Spinal cord (tissue), 10 donors: ENCODE results near the gene RIOX2. TPM values are rescaled to one million over a fixed set of nuclear protein-coding genes. Genes with fewer than 3 reads are reported as not detected.
"Not testable (repeated sequence)": the region's sequence is repeated elsewhere in the genome, so short reads cannot be mapped to it uniquely, and the experiment has no call there.

ENCODE experiments used
- DNase-seq, 6 donors: peaks; one replicate each; pipeline versions ENCODE4 v3.0.0 to v3.0.0-alpha.2; 2013 to 2015; ENCODE audit warnings: low spot score in 6 of 6, low read depth in 4 of 6
- H3K27ac ChIP-seq: one replicate; pipeline ENCODE4 v1.5.1; 2013; ENCODE audit warnings: low read depth, low read length, control low read depth
- H3K27me3 ChIP-seq: one replicate; pipeline ENCODE4 v1.6.1; 2013; ENCODE audit warnings: low read length; ENCODE audit not compliant: control insufficient read depth, insufficient read depth
- H3K36me3 ChIP-seq: one replicate; pipeline ENCODE4 v1.6.1; 2013; ENCODE audit warnings: low read length; ENCODE audit not compliant: control insufficient read depth, insufficient read depth
- H3K4me1 ChIP-seq: one replicate; pipeline ENCODE4 v1.6.1; 2013; ENCODE audit warnings: low read length; ENCODE audit not compliant: control insufficient read depth, insufficient read depth
- H3K4me3 ChIP-seq: one replicate; pipeline ENCODE4 v1.5.1; 2013; ENCODE audit warnings: low read depth, low read length, control low read depth
- H3K9me3 ChIP-seq: one replicate; pipeline ENCODE4 v1.6.1; 2013; ENCODE audit warnings: low read length; ENCODE audit not compliant: control insufficient read depth, insufficient read depth
- WGBS: methylation state at CpG from one replicate; pipeline ENCODE4 v1.1.5; 2013; ENCODE audit warnings: missing lambda C conversion rate; ENCODE audit not compliant: insufficient coverage; 5-methylcytosine and 5-hydroxymethylcytosine counted together
- polyA plus RNA-seq, 2 donors: library from polyadenylated mRNA; unstranded; fragments of 120-200 nt; gene quantifications; one replicate each; pipeline ENCODE4 v1.2.1, GENCODE V29; 2013; ENCODE audit not compliant: insufficient read length in 2 of 2
- total RNA-seq, 2 donors: library from RNA; depleted of rRNA in 1 of 2; stranded (reverse); fragments of 120-200 nt in 1 of 2; fragments of >200 nt in 1 of 2; gene quantifications; one replicate each; pipeline versions ENCODE4 v1.2.3 to v1.2.4, GENCODE V29; 2013 to 2014
- donor health status: healthy.

Gene RIOX2
- total and polyA plus RNA-seq, 4 donors = 25.3 to 41.2 (median 34.3) TPM

- WGBS = 72% methylated on average over 2 of the region's 2 CpGs
- Histone ChIP-seq H3K27me3 (no peaks in the 10 kb centered on the region), H3K36me3 (no peaks in the 10 kb centered on the region), H3K4me1 (no peaks in the 10 kb centered on the region), H3K9me3 (no peaks in the 10 kb centered on the region), H3K4me3 (no peak overlapping the region), H3K27ac (no peak overlapping the region)
- no peak for DNase-seq
These were observed 41.0 kb downstream of the RIOX2 start for GRCh38 chr3:97931218-97931617.

DNA sequence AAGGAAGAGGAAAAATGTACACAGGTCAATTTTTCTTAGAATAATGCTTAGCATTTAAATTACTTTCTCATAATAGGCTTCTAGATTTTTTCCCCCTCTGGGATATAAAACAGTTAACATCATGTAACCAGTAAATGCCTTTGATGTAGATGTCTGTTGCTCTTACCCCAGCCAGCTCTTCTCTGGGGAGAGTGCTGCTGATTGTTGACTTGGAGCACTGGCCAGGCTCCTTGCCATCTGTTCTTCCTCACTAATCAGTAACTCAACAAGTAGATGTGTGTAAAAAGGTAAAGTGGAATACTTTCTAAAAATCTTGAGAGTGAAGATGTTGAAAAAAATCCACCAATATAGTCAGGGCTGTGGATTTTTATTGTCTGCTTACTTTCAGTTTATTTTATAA lies 42.2 kb downstream of the RIOX2 start:
- Histone ChIP-seq H3K4me3 (no peak overlapping the region), H3K4me1 (no peaks in the 10 kb centered on the region), H3K36me3 (no peaks in the 10 kb centered on the region), H3K27me3 (no peaks in the 10 kb centered on the region), H3K27ac (no peak overlapping the region), H3K9me3 (no peaks in the 10 kb centered on the region)
- DNase-seq = no peak

GRCh38 chr3:97928986-97929385 lies 43.2 kb downstream of the RIOX2 start:
- no peaks in the 10 kb centered on the region for H3K4me1 ChIP-seq
- 80% methylated on average over 1 of the region's 4 CpGs for WGBS
- H3K27ac ChIP-seq = no peak overlapping the region
- no peak overlapping the region for H3K4me3 ChIP-seq
- no peaks in the 10 kb centered on the region for H3K9me3 ChIP-seq
- H3K27me3 ChIP-seq = no peaks in the 10 kb centered on the region
- no peaks in the 10 kb centered on the region for H3K36me3 ChIP-seq
- no peak for DNase-seq

- no peaks in the 10 kb centered on the region for H3K9me3 ChIP-seq
- no peaks in the 10 kb centered on the region for H3K4me1 ChIP-seq
- H3K27me3 ChIP-seq = no peaks in the 10 kb centered on the region
- no peak overlapping the region for H3K4me3 ChIP-seq
- DNase-seq = no peak
- no peak overlapping the region for H3K27ac ChIP-seq
- H3K36me3 ChIP-seq = no peaks in the 10 kb centered on the region
These were observed 44.5 kb downstream of the RIOX2 start for GRCh38 chr3:97927704-97928103.

DNA sequence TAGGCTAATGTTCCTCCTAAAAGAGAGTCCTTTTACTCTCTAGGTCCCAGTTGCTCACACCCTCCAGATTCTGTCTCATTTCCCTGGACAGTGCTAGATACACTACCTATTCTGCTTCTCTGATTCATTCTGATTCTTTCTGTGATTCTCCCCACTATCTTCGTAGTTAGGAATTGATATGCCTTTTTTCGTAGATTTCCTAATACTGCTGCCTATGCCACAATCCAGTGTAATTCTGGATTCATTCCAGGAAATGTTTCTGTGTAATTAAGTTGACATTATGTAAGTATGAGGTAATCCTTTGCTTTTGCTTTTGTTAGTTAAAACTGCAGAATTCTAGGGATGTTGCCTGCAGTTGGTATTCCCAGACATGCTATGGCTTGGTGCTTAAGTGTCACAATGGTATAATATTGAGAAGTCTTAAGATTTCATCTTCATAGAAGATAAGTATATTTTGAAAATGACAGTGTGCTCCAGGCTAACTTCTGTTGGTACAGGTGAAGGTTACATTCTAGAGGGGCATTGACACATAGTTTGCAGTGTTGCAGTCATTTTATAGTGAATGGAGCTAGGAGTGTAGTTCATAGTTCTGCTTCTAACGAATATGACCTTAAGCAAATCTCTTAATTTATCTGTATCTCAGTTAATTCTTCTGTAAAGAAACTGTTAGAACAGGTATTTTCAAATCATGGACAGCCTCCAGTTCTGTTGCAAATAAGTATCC lies 54.3 kb downstream of the RIOX2 start:
- Histone ChIP-seq H3K36me3 (no peaks in the 10 kb centered on the region), H3K4me3 (no peak overlapping the region), H3K4me1 (no peaks in the 10 kb centered on the region), H3K27ac (no peak overlapping the region), H3K9me3 (no peaks in the 10 kb centered on the region), H3K27me3 (no peaks in the 10 kb centered on the region)
- peak in 1 of 6 donors; percentile 55 for DNase-seq
- whole genome bisulfite sequencing = no CpG with 5 or more reads among the region's 3 CpGs

DNA sequence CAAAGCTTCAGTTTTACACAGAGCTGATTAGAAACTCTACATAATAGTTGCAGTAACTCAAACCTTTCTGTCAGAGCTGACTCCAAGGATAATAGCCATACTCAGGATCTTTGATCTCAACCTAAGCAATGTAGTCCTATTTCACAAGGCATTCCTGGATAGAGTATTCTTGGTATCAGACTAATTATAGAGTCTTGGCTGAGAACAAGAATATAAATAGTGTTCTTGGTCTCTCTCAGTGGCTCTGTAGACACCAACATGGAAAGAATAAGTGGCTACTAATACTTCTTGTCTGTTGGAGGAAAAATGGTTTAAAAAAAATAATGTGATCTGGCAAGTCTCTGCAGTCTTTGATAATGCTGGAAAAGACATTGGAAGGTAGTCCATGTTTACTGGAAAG lies 55.7 kb downstream of the RIOX2 start:
- no peaks in the 10 kb centered on the region for H3K9me3 ChIP-seq
- H3K27ac ChIP-seq = no peak overlapping the region

DNA sequence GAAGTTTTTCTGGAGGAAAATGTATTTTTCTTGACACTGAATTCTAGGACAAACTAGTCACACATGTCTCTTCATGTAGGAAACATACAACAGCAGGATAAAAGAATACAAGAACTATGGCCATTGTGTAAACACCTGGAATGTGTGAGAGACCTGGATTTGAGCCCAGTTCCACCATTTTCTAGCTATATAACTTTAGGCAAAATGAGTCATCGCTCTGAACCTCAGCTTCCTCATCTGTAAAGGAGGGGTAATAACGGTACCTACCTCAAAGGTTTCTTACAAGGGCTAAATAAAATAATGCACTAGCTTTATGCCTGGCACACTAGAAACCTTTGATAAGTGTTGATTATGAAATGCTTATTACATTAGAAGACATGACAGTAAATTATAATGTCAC lies 57.8 kb downstream of the RIOX2 start:
- WGBS = no CpG with 5 or more reads among the region's 2 CpGs
- Histone ChIP-seq H3K27ac (no peak overlapping the region), H3K36me3 (no peaks in the 10 kb centered on the region)

More for the DNA sequence above, 55.7 kb downstream of the RIOX2 start:
- no peaks in the 10 kb centered on the region for H3K36me3 ChIP-seq
- H3K4me1 ChIP-seq = no peaks in the 10 kb centered on the region
- DNase-seq = no peak
- no peak overlapping the region for H3K4me3 ChIP-seq
- H3K27me3 ChIP-seq = no peaks in the 10 kb centered on the region

GRCh38 chr3:97911459-97911858 lies 60.8 kb downstream of the RIOX2 start:
- H3K27me3 ChIP-seq = no peaks in the 10 kb centered on the region
- H3K9me3 ChIP-seq = no peaks in the 10 kb centered on the region
- H3K27ac ChIP-seq = no peak overlapping the region
- WGBS = no CpG with 5 or more reads among the region's 3 CpGs
- H3K4me1 ChIP-seq = no peaks in the 10 kb centered on the region
- H3K36me3 ChIP-seq = no peaks in the 10 kb centered on the region
- no peak overlapping the region for H3K4me3 ChIP-seq
- peak in 1 of 6 donors; percentile 64 for DNase-seq

More for the DNA sequence above, 57.8 kb downstream of the RIOX2 start:
- no peaks in the 10 kb centered on the region for H3K9me3 ChIP-seq
- H3K4me1 ChIP-seq = no peaks in the 10 kb centered on the region
- H3K27me3 ChIP-seq = no peaks in the 10 kb centered on the region
- no peak overlapping the region for H3K4me3 ChIP-seq
- no peak for DNase-seq

DNA sequence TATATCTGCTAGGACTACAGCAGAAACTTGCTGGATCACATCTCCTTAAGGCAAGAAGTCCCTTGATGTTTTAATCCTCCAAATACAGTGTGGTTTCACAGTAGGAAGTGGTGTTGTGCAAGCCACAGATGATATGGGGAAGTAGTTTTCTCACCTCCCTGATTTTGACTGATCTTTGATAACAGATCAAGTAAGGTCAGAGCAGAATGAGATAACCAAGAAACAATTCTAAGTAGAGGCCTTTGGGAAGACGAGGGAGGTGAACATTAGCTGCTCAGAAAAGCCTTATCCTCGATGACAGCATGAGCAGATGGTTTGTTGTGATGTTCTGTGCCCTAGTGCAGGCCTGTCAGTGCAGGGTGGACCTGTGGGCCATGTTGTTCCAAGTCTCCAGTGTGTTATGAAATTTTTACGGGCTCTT lies 61.3 kb downstream of the RIOX2 start:
- 70% methylated on average over 2 of the region's 3 CpGs for WGBS
- Histone ChIP-seq H3K27ac (no peak overlapping the region), H3K27me3 (no peaks in the 10 kb centered on the region), H3K36me3 (no peaks in the 10 kb centered on the region), H3K4me1 (no peaks in the 10 kb centered on the region), H3K4me3 (no peak overlapping the region), H3K9me3 (no peaks in the 10 kb centered on the region)
- peak in 1 of 6 donors; percentile 49 for DNase-seq

- not testable (repeated sequence) for DNase-seq, H3K36me3 ChIP-seq, H3K4me3 ChIP-seq, H3K4me1 ChIP-seq, H3K27ac ChIP-seq, H3K27me3 ChIP-seq, H3K9me3 ChIP-seq
- 81% methylated on average over 5 of the region's 24 CpGs for WGBS
These were observed 61.9 kb downstream of the RIOX2 start for GRCh38 chr3:97910236-97910831.
